Vagina (tissue), 2 donors: ENCODE results near the gene NLRP3. TPM values are rescaled to one million over a fixed set of nuclear protein-coding genes. Genes with fewer than 3 reads are reported as not detected.

Experiments used
- DNase-seq, 2 donors: peaks; one replicate each; pipeline ENCODE4 v3.0.0-alpha.2; 2017; ENCODE audit errors: extremely low spot score in 2 of 2
- H3K27ac ChIP-seq: fragments of 200-600 bp; sonication (generic); one replicate; pipeline ENCODE4 v1.5.1; 2019
- H3K27me3 ChIP-seq: fragments of 200-600 bp; sonication (generic); one replicate; pipeline ENCODE4 v1.5.1; 2019
- H3K36me3 ChIP-seq, 2 donors: fragments of 200-600 bp; sonication (generic); one replicate each; pipeline ENCODE4 v1.5.1; 2017 to 2019
- H3K4me1 ChIP-seq: fragments of 200-600 bp; sonication (generic); one replicate; pipeline ENCODE4 v1.5.1; 2019
- H3K4me3 ChIP-seq, 2 donors: fragments of 200-600 bp; sonication (generic); 1 replicate in 1 of 2; 2 replicates in 1 of 2; pipeline ENCODE4 v1.5.1; 2016 to 2019
- H3K9me3 ChIP-seq: fragments of 200-600 bp; sonication (generic); one replicate; pipeline ENCODE4 v1.5.1; 2019
- CTCF ChIP-seq, 3 experiments: fragments of 450-650 bp in 2 of 3; fragments of 200-600 bp in 1 of 3; sonication (generic) in 1 of 3; IDR thresholded peaks; one replicate each; pipeline ENCODE4 v1.5.1; 2017 to 2019; ENCODE audit warnings: antibody characterized with exemption in 3 of 3, mild to moderate bottlenecking in 2 of 3, moderate library complexity in 2 of 3
- POLR2A ChIP-seq, 2 donors: fragments of 450-650 bp; IDR thresholded peaks; one replicate each; pipeline ENCODE4 v1.6.1; 2017; ENCODE audit warnings: antibody characterized with exemption in 2 of 2, mild to moderate bottlenecking in 2 of 2, moderate library complexity in 2 of 2
- POLR2AphosphoS5 ChIP-seq, 2 donors: sonication (generic); formaldehyde crosslinking; IDR thresholded peaks; one replicate each; pipeline ENCODE4 v1.9.0; 2017; ENCODE audit warnings: antibody characterized with exemption in 2 of 2, mild to moderate bottlenecking in 2 of 2, low read depth in 1 of 2; ENCODE audit not compliant: insufficient read depth in 1 of 2
- intact Hi-C: fragments of 100-400 bp; cut with DNase I; formaldehyde crosslinking; loops from one replicate; pipeline ENCODE4 v1.15.1; 2023
- total RNA-seq: library from RNA; depleted of rRNA; stranded (reverse); fragments of >200 nt; gene quantifications from one replicate; pipeline ENCODE4 v1.2.3, GENCODE V29; 2016

The NLRP3 gene
- total RNA-seq, 1 donor from 2014 or later: 1.7 TPM

DNA sequence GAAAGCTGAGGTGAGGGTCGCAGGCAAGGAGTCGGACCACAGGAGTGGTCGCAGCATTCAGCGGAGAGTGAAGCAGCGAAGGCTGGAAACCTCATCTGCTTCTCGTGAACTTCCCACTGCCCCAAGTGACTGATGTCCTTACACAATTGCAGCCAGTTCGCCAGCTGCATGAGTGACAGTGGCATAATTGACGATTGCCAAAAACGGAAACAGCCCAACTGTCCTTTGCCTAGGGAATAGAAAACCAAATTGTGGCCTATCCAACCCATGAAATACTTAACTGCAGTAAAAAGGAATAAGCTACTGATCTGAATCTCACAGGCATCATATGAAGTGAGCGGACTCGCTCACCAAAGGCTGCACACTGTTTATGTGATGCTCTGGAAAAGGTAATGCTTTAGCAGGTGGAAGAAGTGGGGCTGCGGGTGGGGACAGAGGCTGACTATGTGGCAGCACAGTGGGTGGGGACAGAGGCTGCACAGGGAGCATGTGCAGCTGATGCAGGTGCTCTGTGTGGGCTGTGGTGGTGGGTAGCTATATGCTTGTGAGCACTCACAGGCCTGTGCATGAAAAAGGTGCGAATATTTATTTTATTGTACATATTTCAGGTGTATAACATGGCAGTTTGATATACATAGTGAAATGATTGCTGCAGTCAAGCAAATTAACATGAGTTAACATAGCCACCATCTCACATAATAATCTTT lies 4.2 kb upstream of the NLRP3 start:
- Histone ChIP-seq H3K36me3 (no peaks in the 10 kb centered on the region), H3K27me3 (no peaks in the 10 kb centered on the region), H3K4me1 (no peaks in the 10 kb centered on the region), H3K9me3 (no peaks in the 10 kb centered on the region), H3K27ac (no peak overlapping the region), H3K4me3 (no peak overlapping the region)
- TF ChIP-seq POLR2A (IDR thresholded peaks at IDR 0.05) (no peak), POLR2AphosphoS5 (IDR thresholded peaks at IDR 0.05; ENCODE audit: insufficient read depth in 1 of 2, low read depth in 1 of 2) (no peak), CTCF (IDR thresholded peaks at IDR 0.05) (no peak)
- intact Hi-C loops: no loop called here
- no peak for DNase-seq

DNA sequence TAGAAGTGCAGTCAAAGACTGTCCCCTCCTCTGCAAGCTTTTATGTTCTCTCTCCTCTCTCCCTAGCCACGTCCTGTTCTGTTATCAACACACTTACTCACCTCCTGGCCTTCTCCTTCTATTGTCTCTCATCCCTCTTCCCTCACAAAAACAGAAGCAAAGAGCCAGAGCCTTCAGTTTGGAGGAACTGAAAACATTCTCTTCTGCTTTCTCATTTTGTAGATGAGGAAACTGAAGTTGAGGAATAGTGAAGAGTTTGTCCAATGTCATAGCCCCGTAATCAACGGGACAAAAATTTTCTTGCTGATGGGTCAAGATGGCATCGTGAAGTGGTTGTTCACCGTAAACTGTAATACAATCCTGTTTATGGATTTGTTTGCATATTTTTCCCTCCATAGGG lies 1.9 kb downstream of the NLRP3 start:
- no peaks in the 10 kb centered on the region for H3K4me1 ChIP-seq
- intact Hi-C loops: no loop called here
- DNase-seq: no peak
- H3K9me3 ChIP-seq: no peaks in the 10 kb centered on the region
- H3K27ac ChIP-seq: no peak overlapping the region
- H3K27me3 ChIP-seq: no peaks in the 10 kb centered on the region
- no peaks in the 10 kb centered on the region for H3K36me3 ChIP-seq
- H3K4me3 ChIP-seq: no peak overlapping the region
- TF ChIP-seq POLR2AphosphoS5 (IDR thresholded peaks at IDR 0.05; ENCODE audit: insufficient read depth in 1 of 2, low read depth in 1 of 2): no peak
- no peak for TF ChIP-seq POLR2A (IDR thresholded peaks at IDR 0.05)
- TF ChIP-seq CTCF (IDR thresholded peaks at IDR 0.05): no peak

DNA sequence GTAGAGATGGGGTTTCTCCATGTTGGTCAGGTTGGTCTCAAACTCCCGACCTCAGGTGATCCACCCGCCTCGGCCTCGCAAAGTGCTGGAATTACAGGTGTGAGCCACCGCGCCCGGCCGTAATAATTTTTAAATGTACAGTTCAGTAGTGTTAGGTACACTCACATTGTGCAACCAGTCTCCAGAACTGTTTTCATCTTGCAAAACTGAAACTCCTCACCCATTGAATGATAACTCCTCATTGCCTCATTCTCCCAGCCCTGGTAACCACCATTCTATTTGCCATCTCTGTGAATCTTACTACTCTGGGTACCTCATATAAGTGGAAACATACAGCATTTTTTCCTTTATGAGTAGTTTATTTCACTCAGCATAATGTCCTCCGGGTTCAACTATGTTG lies 3.4 kb downstream of the NLRP3 start:
- Histone ChIP-seq H3K36me3 (no peaks in the 10 kb centered on the region), H3K9me3 (no peaks in the 10 kb centered on the region), H3K27ac (no peak overlapping the region), H3K4me3 (no peak overlapping the region), H3K4me1 (no peaks in the 10 kb centered on the region), H3K27me3 (no peaks in the 10 kb centered on the region)
- DNase-seq: no peak
- intact Hi-C loops: no loop called here
- TF ChIP-seq CTCF (IDR thresholded peaks at IDR 0.05): no peak
- TF ChIP-seq POLR2A (IDR thresholded peaks at IDR 0.05): no peak
- no peak for TF ChIP-seq POLR2AphosphoS5 (IDR thresholded peaks at IDR 0.05; ENCODE audit: insufficient read depth in 1 of 2, low read depth in 1 of 2)

- H3K36me3 ChIP-seq: no peaks in the 10 kb centered on the region
- H3K9me3 ChIP-seq: no peaks in the 10 kb centered on the region
- intact Hi-C loops: no loop called here
- no peaks in the 10 kb centered on the region for H3K4me1 ChIP-seq
- H3K4me3 ChIP-seq: no peak overlapping the region
- no peaks in the 10 kb centered on the region for H3K27me3 ChIP-seq
- no peak overlapping the region for H3K27ac ChIP-seq
- TF ChIP-seq POLR2A (IDR thresholded peaks at IDR 0.05): no peak
- no peak for TF ChIP-seq POLR2AphosphoS5 (IDR thresholded peaks at IDR 0.05; ENCODE audit: insufficient read depth in 1 of 2, low read depth in 1 of 2)
- TF ChIP-seq CTCF (IDR thresholded peaks at IDR 0.05): no peak
- no peak for DNase-seq
Measured at GRCh38 chr1:247421074-247421473, 5.1 kb downstream of the NLRP3 start.

GRCh38 chr1:247429496-247429895 lies 13.5 kb downstream of the NLRP3 start:
- no peaks in the 10 kb centered on the region for H3K36me3 ChIP-seq
- no peak for TF ChIP-seq POLR2A (IDR thresholded peaks at IDR 0.05)
- TF ChIP-seq POLR2AphosphoS5 (IDR thresholded peaks at IDR 0.05; ENCODE audit: insufficient read depth in 1 of 2, low read depth in 1 of 2): no peak
- TF ChIP-seq CTCF (IDR thresholded peaks at IDR 0.05): no peak
- no peaks in the 10 kb centered on the region for H3K9me3 ChIP-seq
- H3K4me1 ChIP-seq: no peaks in the 10 kb centered on the region
- no peak overlapping the region for H3K4me3 ChIP-seq
- H3K27me3 ChIP-seq: no peaks in the 10 kb centered on the region
- intact Hi-C loops: no loop called here
- H3K27ac ChIP-seq: no peak overlapping the region
- DNase-seq: no peak
